Astrocyte of the hippocampus (primary cell): ENCODE results near the gene ZNF654.
"Not testable (repeated sequence)": the region's sequence is repeated elsewhere in the genome, so short reads cannot be mapped to it uniquely, and the experiment has no call there.

Experiments
- DNase-seq: peaks from one replicate; pipeline ENCODE4 v3.0.0; 2011; ENCODE audit warnings: low read depth, low spot score

ZNF654 gene

GRCh38 chr3:88058581-88059379, at the start of gene ZNF654, which contains the start of gene CGGBP1:
Gene ZNF654, plus strand, starts transcription at chr3:88059255. Its CDS starts 65 bp downstream, at chr3:88059320.
Gene CGGBP1, minus strand, starts transcription at chr3:88059005. Its CDS starts 3,029 bp downstream, at chr3:88055976.
- peak; percentile 99 for DNase-seq

- DNase-seq = no peak
Observed at GRCh38 chr3:88010810-88011209, 48.2 kb upstream of the ZNF654 start.

- DNase-seq = no peak
Observed at GRCh38 chr3:88013592-88013991, 45.5 kb upstream of the ZNF654 start.

GRCh38 chr3:88015656-88016055, 43.4 kb upstream of the ZNF654 start:
- DNase-seq = not testable (repeated sequence)

- peak; percentile 50 for DNase-seq
Observed at GRCh38 chr3:88019024-88019423, 40.0 kb upstream of the ZNF654 start.

- no peak for DNase-seq
Observed at GRCh38 chr3:88025001-88025552, 34.0 kb upstream of the ZNF654 start.

- DNase-seq = no peak
Observed at GRCh38 chr3:88028876-88029275, 30.2 kb upstream of the ZNF654 start.

- no peak for DNase-seq
Observed at GRCh38 chr3:88030210-88030609, 28.8 kb upstream of the ZNF654 start.

GRCh38 chr3:88031642-88032077, 27.4 kb upstream of the ZNF654 start:
- DNase-seq = peak; percentile 68

- no peak for DNase-seq
Observed at GRCh38 chr3:88032245-88032644, 26.8 kb upstream of the ZNF654 start.

GRCh38 chr3:88033079-88033478, 26.0 kb upstream of the ZNF654 start:
- DNase-seq = no peak

- DNase-seq = no peak
Observed at GRCh38 chr3:88033808-88034207, 25.2 kb upstream of the ZNF654 start.

- DNase-seq = no peak
Observed at GRCh38 chr3:88034491-88035275, 24.4 kb upstream of the ZNF654 start.

GRCh38 chr3:88036221-88036620, 22.8 kb upstream of the ZNF654 start:
- no peak for DNase-seq

GRCh38 chr3:88038566-88038965, 20.5 kb upstream of the ZNF654 start:
- no peak for DNase-seq

- DNase-seq = no peak
Observed at GRCh38 chr3:88040529-88040928, 18.5 kb upstream of the ZNF654 start.

GRCh38 chr3:88041005-88041404, 18.1 kb upstream of the ZNF654 start:
- no peak for DNase-seq

GRCh38 chr3:88044411-88044810, 14.6 kb upstream of the ZNF654 start:
- DNase-seq = no peak

GRCh38 chr3:88046766-88047165, 12.3 kb upstream of the ZNF654 start:
- DNase-seq = no peak

- DNase-seq = peak; percentile 47
Observed at GRCh38 chr3:88057630-88058305, 1.3 kb upstream of the ZNF654 start.

- no peak for DNase-seq
Observed at GRCh38 chr3:88058306-88058580, 812 bp upstream of the ZNF654 start.
